Activated CD4-positive, alpha-beta T cell treated with anti-CD3 and anti-CD28 coated beads, Interleukin-2, amount 50 U/mL, for 16 hours (primary cell): ENCODE data around the gene CIB1.

Experiments used
- DNase-seq: peaks from one replicate; pipeline ENCODE4 v3.0.0-alpha.2; 2020

The CIB1 gene

GRCh38 chr15:90239371-90239770 lies 5.6 kb upstream of the CIB1 start:
- DNase-seq = no peak

DNA sequence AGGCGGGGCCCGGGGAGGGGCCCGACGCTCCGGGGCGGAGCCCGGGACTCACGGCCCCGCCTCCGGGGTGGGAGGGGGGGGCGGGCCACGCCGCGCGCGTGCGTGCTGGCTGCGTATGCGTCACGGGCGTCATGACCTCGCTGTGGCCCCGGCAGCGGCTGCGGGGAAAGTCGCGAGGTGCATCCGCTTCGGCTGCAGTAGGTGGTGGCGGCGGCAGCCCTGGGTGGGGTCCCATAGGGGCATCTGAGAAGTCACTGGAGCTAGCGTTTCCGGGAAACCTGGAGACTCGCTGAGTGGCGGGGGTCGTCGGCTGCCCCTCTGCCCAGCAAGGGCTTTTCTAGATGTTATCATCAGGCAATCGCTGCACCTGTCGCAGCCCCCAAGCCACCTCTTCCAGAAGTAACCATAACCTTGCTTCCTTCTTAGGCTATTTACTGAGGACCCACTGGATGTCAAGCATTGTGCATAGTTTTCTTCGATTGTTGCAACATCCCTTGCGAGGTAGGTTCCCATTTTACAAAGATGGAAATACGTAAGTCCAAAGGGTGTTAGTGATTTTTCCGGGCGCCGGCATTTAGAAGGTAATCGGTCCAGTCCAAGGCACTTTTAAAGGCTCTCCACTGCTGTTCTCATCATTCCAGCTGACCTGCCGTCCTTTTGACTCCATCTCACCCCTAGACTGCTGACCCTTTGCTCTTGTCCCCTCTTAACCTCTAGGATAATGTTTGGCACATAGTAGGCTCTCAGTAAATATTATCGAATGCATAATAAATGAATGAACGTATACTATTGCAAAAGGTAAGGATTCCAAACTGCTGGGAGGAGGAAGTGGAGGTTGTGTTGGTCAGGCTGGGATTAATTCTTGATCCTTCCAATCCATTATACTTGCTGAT lies 601 bp upstream of the CIB1 start, which contains the start of gene GDPGP1:
GDPGP1 (plus strand) TSS at position 114 of the 893 bp plus-strand sequence. CDS start 6,700 bp downstream, outside the sequence.
- DNase-seq = no peak

GRCh38 chr15:90232941-90233386 lies 777 bp downstream of the CIB1 start:
- peak; percentile 8 for DNase-seq

- peak; percentile 29 for DNase-seq
These were observed 1.5 kb downstream of the CIB1 start for GRCh38 chr15:90232196-90232595.

- peak; percentile 80 for DNase-seq
These were observed 2.4 kb downstream of the CIB1 start for GRCh38 chr15:90231028-90232017.

- DNase-seq = no peak
These were observed 3.1 kb downstream of the CIB1 start for GRCh38 chr15:90230610-90231009.

- DNase-seq = no peak
These were observed 3.7 kb downstream of the CIB1 start for GRCh38 chr15:90230071-90230494.

DNA sequence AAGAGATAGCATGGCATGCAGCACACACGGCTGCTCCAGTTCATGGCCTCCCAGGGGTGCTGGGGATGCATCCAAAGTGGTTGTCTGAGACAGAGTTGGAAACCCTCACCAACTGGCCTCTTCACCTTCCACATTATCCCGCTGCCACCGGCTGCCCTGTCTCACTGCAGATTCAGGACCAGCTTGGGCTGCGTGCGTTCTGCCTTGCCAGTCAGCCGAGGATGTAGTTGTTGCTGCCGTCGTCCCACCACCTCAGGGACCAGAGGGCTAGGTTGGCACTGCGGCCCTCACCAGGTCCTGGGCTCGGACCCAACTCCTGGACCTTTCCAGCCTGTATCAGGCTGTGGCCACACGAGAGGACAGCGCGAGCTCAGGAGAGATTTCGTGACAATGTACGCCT lies 4.8 kb downstream of the CIB1 start:
- no peak for DNase-seq

GRCh38 chr15:90227816-90228772 lies 5.6 kb downstream of the CIB1 start:
- DNase-seq = no peak

DNA sequence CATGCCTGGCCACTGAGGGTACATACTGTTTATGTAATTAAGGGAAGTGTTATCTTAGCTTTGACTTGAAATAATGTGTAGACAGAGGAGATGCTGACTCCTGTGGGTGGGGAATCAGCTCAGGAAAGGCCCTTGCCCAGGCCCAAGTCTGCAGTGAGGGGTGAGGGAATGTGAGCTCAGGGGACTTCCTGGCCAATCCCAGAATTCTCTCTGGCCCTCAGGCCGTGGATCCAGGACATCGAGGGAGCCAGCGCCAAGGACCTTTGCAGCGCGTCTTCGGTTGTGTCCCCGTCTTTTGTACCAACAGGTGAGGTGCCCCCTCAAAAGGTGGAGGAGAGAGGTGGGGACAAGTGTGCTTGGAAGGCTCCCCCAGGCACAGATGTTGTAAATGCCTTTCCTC lies 6.4 kb downstream of the CIB1 start:
- DNase-seq = no peak

GRCh38 chr15:90225504-90226234 lies 8.1 kb downstream of the CIB1 start:
- DNase-seq = no peak

DNA sequence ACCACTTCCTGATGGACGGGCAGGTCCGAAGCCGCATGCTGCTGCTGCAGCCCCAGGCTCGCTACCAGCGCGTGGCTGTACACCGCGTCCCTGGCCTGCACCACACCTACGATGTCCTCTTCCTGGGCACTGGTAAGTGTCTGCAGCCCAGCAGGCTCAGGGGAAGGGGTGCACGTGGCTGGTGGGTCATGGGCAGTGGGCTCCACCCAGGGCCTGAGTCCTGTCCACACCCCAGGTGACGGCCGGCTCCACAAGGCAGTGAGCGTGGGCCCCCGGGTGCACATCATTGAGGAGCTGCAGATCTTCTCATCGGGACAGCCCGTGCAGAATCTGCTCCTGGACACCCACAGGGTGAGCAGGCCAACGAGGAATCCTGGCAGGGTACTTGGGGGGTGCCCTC lies 8.7 kb downstream of the CIB1 start:
- DNase-seq = no peak

DNA sequence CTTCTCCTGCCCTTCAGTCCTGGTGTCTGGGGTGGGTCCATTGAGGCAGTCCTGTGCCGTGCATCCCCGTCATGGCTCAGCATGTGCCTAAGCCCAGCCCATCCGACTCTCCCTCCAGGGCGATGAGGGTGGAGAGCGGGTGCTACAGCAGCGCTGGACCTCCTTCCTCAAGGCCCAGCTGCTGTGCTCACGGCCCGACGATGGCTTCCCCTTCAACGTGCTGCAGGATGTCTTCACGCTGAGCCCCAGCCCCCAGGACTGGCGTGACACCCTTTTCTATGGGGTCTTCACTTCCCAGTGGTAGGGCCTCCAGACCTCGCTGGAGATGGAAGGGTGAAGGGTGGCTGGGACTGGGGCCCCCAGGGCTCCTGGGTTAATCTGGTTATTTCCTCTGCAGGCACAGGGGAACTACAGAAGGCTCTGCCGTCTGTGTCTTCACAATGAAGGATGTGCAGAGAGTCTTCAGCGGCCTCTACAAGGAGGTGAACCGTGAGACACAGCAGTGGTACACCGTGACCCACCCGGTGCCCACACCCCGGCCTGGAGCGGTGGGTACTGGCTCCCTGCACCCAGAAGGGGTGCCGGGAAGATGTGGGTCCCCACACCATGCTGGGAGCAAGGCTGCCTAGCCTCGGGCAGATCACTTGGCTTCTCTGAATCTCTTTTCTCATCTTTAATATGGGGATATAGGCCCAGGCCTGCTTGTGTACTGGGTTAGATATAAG lies 10.1 kb downstream of the CIB1 start:
- no peak for DNase-seq

GRCh38 chr15:90222547-90222946 lies 11.2 kb downstream of the CIB1 start:
- no peak for DNase-seq

- peak; percentile 35 for DNase-seq
These were observed 12.4 kb downstream of the CIB1 start for GRCh38 chr15:90221246-90221900.

- DNase-seq = peak; percentile 45
These were observed 14.2 kb downstream of the CIB1 start for GRCh38 chr15:90219421-90220141.

GRCh38 chr15:90217671-90218394 lies 15.9 kb downstream of the CIB1 start:
- DNase-seq = no peak

GRCh38 chr15:90214553-90215196 lies 19.1 kb downstream of the CIB1 start:
- DNase-seq = no peak
